ENCODE measurements around the gene CADM1. TPM values are rescaled to one million over a fixed set of nuclear protein-coding genes. Genes with fewer than 3 reads are reported as not detected.

Gene CADM1
- total and polyA plus RNA-seq, 11 donors: 11.4 to 80.2 (median 40.6) TPM

DNA sequence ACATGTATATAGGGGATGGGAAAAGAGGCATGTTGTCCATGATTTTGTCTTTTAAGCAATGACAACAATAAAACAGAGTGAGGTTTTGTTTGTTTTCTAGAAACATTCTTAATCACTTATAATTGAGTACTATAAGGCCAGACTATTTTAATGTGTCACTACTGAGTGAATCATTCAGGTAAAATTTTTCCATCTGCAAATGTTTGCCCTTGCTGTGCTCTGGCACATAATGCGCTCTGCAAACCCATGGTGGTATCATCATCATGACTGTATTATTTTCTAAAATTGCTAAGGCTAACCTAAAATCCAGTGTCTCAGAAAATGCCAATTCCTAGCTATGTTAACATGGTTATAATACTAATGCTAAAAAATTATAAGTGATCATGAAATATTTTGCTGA lies 261.2 kb downstream of the CADM1 start:
- Histone ChIP-seq H3K4me3 (no peak overlapping the region), H3K27me3 (no peaks in the 10 kb centered on the region), H3K9me3 (no peaks in the 10 kb centered on the region), H3K27ac (no peak overlapping the region), H3K36me3 (peaks cover 0 to 4% (median 0%) of the 10 kb centered on the region in 9 donors), H3K4me1 (peaks cover 0 to 3% (median 1%) of the 10 kb centered on the region in 12 donors)
- DNase-seq: no peak
- intact Hi-C loops (cut with DNase I): no loop called here
- no peak for TF ChIP-seq POLR2A (IDR thresholded peaks at IDR 0.05)
- TF ChIP-seq, protein P1, sequence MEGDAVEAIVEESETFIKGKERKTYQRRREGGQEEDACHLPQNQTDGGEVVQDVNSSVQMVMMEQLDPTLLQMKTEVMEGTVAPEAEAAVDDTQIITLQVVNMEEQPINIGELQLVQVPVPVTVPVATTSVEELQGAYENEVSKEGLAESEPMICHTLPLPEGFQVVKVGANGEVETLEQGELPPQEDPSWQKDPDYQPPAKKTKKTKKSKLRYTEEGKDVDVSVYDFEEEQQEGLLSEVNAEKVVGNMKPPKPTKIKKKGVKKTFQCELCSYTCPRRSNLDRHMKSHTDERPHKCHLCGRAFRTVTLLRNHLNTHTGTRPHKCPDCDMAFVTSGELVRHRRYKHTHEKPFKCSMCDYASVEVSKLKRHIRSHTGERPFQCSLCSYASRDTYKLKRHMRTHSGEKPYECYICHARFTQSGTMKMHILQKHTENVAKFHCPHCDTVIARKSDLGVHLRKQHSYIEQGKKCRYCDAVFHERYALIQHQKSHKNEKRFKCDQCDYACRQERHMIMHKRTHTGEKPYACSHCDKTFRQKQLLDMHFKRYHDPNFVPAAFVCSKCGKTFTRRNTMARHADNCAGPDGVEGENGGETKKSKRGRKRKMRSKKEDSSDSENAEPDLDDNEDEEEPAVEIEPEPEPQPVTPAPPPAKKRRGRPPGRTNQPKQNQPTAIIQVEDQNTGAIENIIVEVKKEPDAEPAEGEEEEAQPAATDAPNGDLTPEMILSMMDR (IDR thresholded peaks at IDR 0.05): no peak
- no peak for ATAC-seq
- WGBS, 4 donors: 96 to 100% (median 97%) methylated on average over 1 of the region's 1 CpG

DNA sequence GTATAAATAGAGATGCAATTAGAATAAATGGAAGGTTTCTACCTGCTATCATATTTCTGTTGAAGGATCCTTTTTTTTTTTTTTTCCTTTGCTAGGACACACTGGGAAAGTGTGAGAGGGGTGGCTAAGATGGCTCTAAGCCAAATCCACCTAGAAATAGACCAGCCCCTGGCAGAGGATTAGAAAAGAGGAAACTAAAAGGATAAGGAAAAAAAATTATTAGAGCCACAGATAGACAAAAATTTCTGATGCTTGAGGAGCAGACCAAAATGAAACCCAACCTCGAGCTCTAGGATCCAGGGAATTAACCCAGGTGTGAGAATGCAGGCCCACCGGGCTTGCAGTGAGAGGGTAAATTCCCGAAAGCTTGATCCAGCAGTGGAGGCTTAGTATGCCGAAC lies 262.3 kb downstream of the CADM1 start:
- intact Hi-C loops (cut with DNase I): no loop called here
- no peak overlapping the region for H3K27ac ChIP-seq
- no peak for ATAC-seq
- TF ChIP-seq, protein P1 (IDR thresholded peaks at IDR 0.05): no peak
- no peak for TF ChIP-seq POLR2A (IDR thresholded peaks at IDR 0.05)
- peaks cover 0 to 10% (median 0%) of the 10 kb centered on the region in 9 donors for H3K36me3 ChIP-seq
- no peaks in the 10 kb centered on the region for H3K9me3 ChIP-seq
- no peaks in the 10 kb centered on the region for H3K27me3 ChIP-seq
- peaks cover 0 to 3% (median 1%) of the 10 kb centered on the region in 12 donors for H3K4me1 ChIP-seq
- H3K4me3 ChIP-seq: no peak overlapping the region
- 78 to 86% (median 83%) methylated on average over 4 of the region's 4 CpGs for WGBS, 4 donors
- no peak for DNase-seq

DNA sequence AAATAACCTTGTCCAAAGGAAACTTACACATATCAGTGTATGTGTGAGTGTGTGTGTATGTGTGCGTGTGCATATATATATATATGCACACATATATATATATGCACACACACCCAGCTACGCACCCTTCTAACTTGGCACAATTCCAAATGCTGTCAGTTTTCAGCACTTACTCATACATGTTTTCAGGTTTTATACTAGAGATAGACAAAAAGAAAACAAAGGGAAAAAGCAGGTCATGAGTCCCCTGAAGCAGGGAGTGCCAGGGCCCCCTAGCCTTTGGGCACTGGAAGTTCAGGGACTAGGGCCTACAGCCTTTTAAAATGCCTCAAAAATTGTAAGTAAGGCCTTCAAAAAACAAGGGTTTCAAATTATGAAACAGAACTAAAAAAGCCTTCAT lies 265.4 kb downstream of the CADM1 start:
- ATAC-seq (no peak), DNase-seq (no peak)
- Histone ChIP-seq H3K4me1 (peaks cover 0 to 3% (median 0%) of the 10 kb centered on the region in 12 donors), H3K36me3 (peaks cover 0 to 10% (median 0%) of the 10 kb centered on the region in 9 donors), H3K9me3 (no peaks in the 10 kb centered on the region), H3K4me3 (no peak overlapping the region), H3K27me3 (no peaks in the 10 kb centered on the region), H3K27ac (no peak overlapping the region)
- TF ChIP-seq, protein P1 (IDR thresholded peaks at IDR 0.05): no peak
- TF ChIP-seq POLR2A (IDR thresholded peaks at IDR 0.05): no peak
- intact Hi-C loops (cut with DNase I): no loop called here
- WGBS, 4 donors: 72 to 90% (median 83%) methylated on average over 2 of the region's 2 CpGs

DNA sequence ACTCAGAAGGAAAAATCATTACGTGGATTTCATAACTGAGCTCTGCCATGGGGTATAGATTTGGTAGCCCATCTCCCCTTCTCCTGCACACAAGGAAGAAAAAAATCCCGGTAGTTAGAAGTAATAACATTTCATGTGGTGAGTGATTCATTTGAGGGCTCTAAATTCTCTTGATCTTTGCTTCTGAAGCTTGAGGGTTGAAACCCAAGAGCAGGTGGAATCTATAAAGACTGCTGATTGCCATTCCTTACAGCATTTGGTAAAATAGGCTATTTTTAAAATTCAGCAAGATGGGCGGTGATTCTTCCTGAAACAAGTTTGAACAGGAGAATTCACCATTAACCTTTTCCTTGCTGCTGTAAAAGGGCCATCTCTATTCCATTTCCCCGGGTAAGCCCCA lies 266.1 kb downstream of the CADM1 start:
- Histone ChIP-seq H3K9me3 (no peaks in the 10 kb centered on the region), H3K36me3 (peaks cover 0 to 10% (median 0%) of the 10 kb centered on the region in 9 donors), H3K27ac (no peak overlapping the region), H3K4me1 (peaks cover 0 to 3% (median 0%) of the 10 kb centered on the region in 12 donors), H3K27me3 (no peaks in the 10 kb centered on the region), H3K4me3 (no peak overlapping the region)
- 83 to 93% (median 87%) methylated on average over 4 of the region's 4 CpGs for WGBS, 4 donors
- no peak for TF ChIP-seq POLR2A (IDR thresholded peaks at IDR 0.05)
- TF ChIP-seq, protein P1 (IDR thresholded peaks at IDR 0.05): no peak
- intact Hi-C loops (cut with DNase I): no loop called here
- ATAC-seq (no peak), DNase-seq (no peak)

Data from heart left ventricle (tissue), 16 donors.